ENCODE data around the gene NDC1.

DNA sequence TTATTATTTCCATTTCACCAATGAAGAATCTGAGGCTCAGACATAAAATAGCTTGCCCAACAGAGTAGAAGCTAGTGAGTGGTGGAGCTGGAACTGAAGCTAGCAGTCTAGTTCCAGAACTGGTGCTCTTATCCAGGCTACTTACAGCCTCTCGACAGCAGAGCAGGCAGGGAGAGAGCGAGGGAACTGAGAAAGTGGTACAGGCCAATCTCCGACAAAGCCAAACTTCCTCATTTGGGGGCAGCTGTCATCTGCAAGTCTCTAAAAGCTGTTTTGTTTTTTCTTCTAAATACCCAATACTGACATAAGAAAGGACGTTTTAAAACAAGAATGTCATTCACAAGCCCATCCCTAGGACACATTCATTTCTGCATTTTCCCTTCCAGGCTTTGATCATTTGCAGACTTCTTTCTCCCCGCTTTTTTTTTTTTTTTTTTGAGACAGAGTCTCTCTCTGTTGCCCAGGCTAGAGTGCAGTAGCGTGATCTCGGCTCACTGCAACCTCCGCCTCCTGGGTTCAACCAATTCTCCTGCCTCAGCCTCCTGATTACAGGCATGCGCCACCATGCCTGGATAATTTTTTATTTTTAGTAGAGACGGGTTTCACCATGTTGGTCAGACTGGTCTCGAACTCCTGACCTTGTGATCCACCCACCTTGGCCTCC is 31.5 kb upstream of the NDC1 start:
- TF ChIP-seq, protein P1, sequence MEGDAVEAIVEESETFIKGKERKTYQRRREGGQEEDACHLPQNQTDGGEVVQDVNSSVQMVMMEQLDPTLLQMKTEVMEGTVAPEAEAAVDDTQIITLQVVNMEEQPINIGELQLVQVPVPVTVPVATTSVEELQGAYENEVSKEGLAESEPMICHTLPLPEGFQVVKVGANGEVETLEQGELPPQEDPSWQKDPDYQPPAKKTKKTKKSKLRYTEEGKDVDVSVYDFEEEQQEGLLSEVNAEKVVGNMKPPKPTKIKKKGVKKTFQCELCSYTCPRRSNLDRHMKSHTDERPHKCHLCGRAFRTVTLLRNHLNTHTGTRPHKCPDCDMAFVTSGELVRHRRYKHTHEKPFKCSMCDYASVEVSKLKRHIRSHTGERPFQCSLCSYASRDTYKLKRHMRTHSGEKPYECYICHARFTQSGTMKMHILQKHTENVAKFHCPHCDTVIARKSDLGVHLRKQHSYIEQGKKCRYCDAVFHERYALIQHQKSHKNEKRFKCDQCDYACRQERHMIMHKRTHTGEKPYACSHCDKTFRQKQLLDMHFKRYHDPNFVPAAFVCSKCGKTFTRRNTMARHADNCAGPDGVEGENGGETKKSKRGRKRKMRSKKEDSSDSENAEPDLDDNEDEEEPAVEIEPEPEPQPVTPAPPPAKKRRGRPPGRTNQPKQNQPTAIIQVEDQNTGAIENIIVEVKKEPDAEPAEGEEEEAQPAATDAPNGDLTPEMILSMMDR (IDR thresholded peaks at IDR 0.05 in 8 of 11, conservative IDR thresholded peaks at IDR 0.05 in 3 of 11), result no peak
- no peak for TF ChIP-seq POLR2AphosphoS5 (IDR thresholded peaks at IDR 0.05)
- TF ChIP-seq POLR2A (IDR thresholded peaks at IDR 0.05), result no peak

All from spleen (tissue), 7 donors.